ENCODE data around the gene PLOD3. TPM values are rescaled to one million over a fixed set of nuclear protein-coding genes. Genes with fewer than 3 reads are reported as not detected.
A peak's percentile ranks its signal among the peaks of the same experiment; 100 is the strongest.

PLOD3 gene
- total and polyA plus RNA-seq, 11 donors: 22.2 to 77.6 (median 42.0) TPM

GRCh38 chr7:101243646-101244374 lies 26.4 kb upstream of the PLOD3 start:
- peaks cover 5 to 61% (median 42%) of the 10 kb centered on the region in 12 donors for H3K4me1 ChIP-seq
- TF ChIP-seq CTCF (IDR thresholded peaks at IDR 0.05) (peak in 2 of 12 donors; percentile 85 to 92), POLR2A (IDR thresholded peaks at IDR 0.05) (no peak)
- H3K27ac ChIP-seq: peak overlapping the region; percentile 84 to 99 (median 95)
- H3K9me3 ChIP-seq: no peaks in the 10 kb centered on the region
- 14 to 26% (median 19%) methylated on average over 21 to 28 of the region's 28 CpGs for WGBS, 4 donors
- DNase-seq (no peak), ATAC-seq (peak in 2 of 4 donors; percentile 0)
- H3K27me3 ChIP-seq: no peaks in the 10 kb centered on the region
- peaks cover 0 to 51% (median 29%) of the 10 kb centered on the region in 9 donors for H3K36me3 ChIP-seq
- peak overlapping the region; percentile 66 to 95 (median 82) for H3K4me3 ChIP-seq
- intact Hi-C loops (cut with DNase I): loop anchor here in 7 of 10 donors (1.0 to 10.0 kb wide), 5 partner anchors 8 to 359 kb away; partner anchors contain the start of genes PLOD3 (in 4 of the 7), ZNHIT1 (in 2 of the 7) and UFSP1 (in 1 of the 7)

- 81 to 88% (median 85%) methylated on average over 16 of the region's 16 CpGs for WGBS, 4 donors
- intact Hi-C loops (cut with DNase I): loop anchor here in 1 of 10 donors (10.0 kb wide), 1 partner anchor 357 kb away; the partner anchor contains the start of gene UFSP1
- no peak overlapping the region for H3K4me3 ChIP-seq
- no peaks in the 10 kb centered on the region for H3K9me3 ChIP-seq
- DNase-seq (no peak), ATAC-seq (no peak)
- no peak for TF ChIP-seq POLR2A (IDR thresholded peaks at IDR 0.05)
- TF ChIP-seq CTCF (IDR thresholded peaks at IDR 0.05): no peak
- no peaks in the 10 kb centered on the region for H3K27me3 ChIP-seq
- H3K36me3 ChIP-seq: peaks cover 0 to 41% (median 27%) of the 10 kb centered on the region in 9 donors
- H3K27ac ChIP-seq: peak overlapping the region in 1 of 12 donors; percentile 4
- H3K4me1 ChIP-seq: peaks cover 5 to 82% (median 62%) of the 10 kb centered on the region in 12 donors
These were observed 24.3 kb upstream of the PLOD3 start for GRCh38 chr7:101241443-101242349.

- peak overlapping the region in 1 of 12 donors; percentile 24 for H3K27ac ChIP-seq
- peaks cover 5 to 80% (median 61%) of the 10 kb centered on the region in 12 donors for H3K4me1 ChIP-seq
- ATAC-seq: no peak
- 92 to 95% (median 93%) methylated on average over 12 of the region's 12 CpGs for WGBS, 4 donors
- H3K36me3 ChIP-seq: peaks cover 0 to 41% (median 27%) of the 10 kb centered on the region in 9 donors
- H3K4me3 ChIP-seq: no peak overlapping the region
- no peaks in the 10 kb centered on the region for H3K27me3 ChIP-seq
- no peaks in the 10 kb centered on the region for H3K9me3 ChIP-seq
- no peak for DNase-seq
- intact Hi-C loops (cut with DNase I): loop anchor here in 1 of 10 donors (10.0 kb wide), 1 partner anchor 356 kb away; the partner anchor contains the start of gene UFSP1
- TF ChIP-seq POLR2A (IDR thresholded peaks at IDR 0.05): no peak
These were observed 23.6 kb upstream of the PLOD3 start for GRCh38 chr7:101241015-101241363.

- no peak overlapping the region for H3K4me3 ChIP-seq
- ATAC-seq: no peak
- peak overlapping the region in 10 of 12 donors; percentile 71 to 86 (median 80) for H3K27ac ChIP-seq
- peaks cover 0 to 41% (median 27%) of the 10 kb centered on the region in 9 donors for H3K36me3 ChIP-seq
- intact Hi-C loops (cut with DNase I): loop anchor here in 1 of 10 donors (10.0 kb wide), 1 partner anchor 356 kb away; the partner anchor contains the start of gene UFSP1
- no peak for TF ChIP-seq CTCF (IDR thresholded peaks at IDR 0.05)
- TF ChIP-seq POLR2A (IDR thresholded peaks at IDR 0.05): no peak
- DNase-seq: no peak
- H3K9me3 ChIP-seq: no peaks in the 10 kb centered on the region
- peaks cover 5 to 75% (median 57%) of the 10 kb centered on the region in 12 donors for H3K4me1 ChIP-seq
- no peaks in the 10 kb centered on the region for H3K27me3 ChIP-seq
- WGBS, 4 donors: 90 to 93% (median 91%) methylated on average over 32 of the region's 32 CpGs
These were observed 23.0 kb upstream of the PLOD3 start for GRCh38 chr7:101240226-101241014.
